HG03159 (cell line): ENCODE measurements around the gene SCRN1.

Experiments used
- ATAC-seq: cut with Tn5 transposase; IDR thresholded peaks from one replicate; pipeline ENCODE4 v1.9.1; 2021; ENCODE audit warnings: mild to moderate bottlenecking, moderate library complexity; ENCODE audit not compliant: unreplicated experiment

SCRN1 gene, protein sequence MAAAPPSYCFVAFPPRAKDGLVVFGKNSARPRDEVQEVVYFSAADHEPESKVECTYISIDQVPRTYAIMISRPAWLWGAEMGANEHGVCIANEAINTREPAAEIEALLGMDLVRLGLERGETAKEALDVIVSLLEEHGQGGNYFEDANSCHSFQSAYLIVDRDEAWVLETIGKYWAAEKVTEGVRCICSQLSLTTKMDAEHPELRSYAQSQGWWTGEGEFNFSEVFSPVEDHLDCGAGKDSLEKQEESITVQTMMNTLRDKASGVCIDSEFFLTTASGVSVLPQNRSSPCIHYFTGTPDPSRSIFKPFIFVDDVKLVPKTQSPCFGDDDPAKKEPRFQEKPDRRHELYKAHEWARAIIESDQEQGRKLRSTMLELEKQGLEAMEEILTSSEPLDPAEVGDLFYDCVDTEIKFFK

DNA sequence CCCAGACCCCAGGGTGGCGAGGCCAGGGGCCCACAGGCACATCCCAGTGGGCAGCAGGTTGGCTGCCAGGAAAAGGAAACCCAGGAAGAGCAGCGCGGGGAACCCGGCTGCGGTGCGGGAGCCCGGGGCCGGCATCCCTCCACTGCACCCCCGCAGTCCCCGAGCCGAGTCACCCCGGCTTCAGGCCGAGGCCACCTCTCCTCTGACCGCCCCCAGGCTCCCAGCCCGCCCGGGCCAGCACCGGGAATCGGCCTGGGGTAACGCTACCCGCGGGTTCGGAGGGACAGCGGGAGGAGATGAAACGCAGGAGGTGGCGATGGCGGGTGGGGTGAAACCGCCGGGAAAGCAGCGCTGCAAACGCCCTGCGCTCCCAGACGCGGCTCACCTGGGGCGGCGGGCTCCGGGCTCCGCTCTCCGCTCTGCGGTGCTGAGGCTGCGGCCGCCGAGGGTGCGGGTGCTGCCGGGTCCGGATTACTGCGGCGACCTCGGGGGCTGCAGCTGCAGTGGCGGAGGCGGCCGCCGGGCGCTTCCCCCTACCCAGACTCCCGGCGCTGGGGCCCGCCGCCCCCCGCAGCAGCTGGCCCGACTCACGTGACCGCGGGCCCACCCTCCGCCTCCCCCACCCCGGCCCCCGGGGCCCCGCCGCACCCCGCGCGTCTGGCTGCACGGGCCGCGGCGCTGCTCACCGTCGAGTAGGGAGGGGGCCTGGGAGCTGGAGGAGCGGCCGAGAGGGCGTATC, at the start of gene SCRN1:
Gene SCRN1, minus strand, starts transcription at position 545 of the 739 bp plus-strand sequence. CDS start 20,734 bp downstream, outside the sequence.
- ATAC-seq = peak; percentile 31

- no peak for ATAC-seq
These were observed 48.8 kb upstream of the SCRN1 start for GRCh38 chr7:30038196-30038980.

DNA sequence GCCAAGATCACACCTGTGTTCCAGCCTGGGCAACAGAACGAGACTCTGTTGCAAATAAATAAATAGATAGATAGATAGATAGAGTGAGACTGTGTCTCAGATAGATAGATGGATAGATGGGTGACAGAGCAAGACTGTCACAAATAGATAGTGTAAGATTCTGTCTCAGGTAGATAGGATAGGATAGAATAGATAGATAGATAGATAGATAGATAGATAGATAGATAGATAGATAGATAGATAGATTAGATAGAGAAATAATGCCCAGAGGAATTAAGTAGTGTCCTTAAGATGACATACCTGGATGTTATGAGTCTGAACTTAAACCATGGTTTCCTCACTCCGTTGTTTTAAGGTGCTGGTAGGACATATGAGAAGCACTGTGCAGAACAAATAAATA, 46.6 kb upstream of the SCRN1 start:
- no peak for ATAC-seq

- ATAC-seq = no peak
These were observed 44.9 kb upstream of the SCRN1 start for GRCh38 chr7:30034501-30034900.

DNA sequence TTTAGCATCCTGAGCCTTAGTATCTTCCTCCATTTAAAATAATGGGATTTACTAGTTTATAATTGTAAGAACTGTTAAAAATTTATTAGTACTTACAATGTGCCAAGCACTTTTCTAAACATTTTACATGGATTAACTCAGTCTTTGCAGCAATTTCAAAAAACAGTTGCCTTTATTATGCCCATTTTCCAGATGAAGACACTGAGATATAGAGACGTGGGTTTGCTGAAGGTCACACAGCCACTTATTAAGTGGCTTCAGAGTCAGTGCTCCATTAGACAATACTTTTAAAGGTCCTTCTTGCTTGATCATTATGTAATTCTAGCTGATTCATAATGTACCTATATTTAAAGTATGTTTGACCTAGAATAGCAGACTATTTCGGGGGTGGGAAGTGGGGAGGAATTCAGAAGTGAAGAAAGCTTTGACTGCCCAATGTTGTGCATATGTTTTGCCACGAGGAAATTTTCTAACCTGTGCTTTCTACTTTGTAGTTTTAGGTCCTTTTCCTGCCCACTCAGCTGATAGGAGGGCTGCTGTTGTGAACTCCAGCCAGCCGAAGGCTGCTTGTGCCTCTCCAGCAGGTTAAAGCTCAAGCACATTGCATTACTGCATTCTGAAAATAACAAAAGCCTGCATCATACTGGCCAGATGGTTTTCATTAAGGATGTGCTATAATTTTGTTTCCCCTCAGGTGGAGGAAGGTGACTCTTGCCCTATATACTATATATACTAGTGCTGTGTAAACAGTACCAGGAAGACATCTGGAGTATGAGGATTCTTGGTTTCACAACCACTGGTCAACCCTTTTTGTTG, 42.9 kb upstream of the SCRN1 start:
- ATAC-seq = no peak

GRCh38 chr7:30029696-30030095, 40.1 kb upstream of the SCRN1 start:
- ATAC-seq = no peak

- ATAC-seq = peak; percentile 14
These were observed 39.4 kb upstream of the SCRN1 start for GRCh38 chr7:30028749-30029635.

DNA sequence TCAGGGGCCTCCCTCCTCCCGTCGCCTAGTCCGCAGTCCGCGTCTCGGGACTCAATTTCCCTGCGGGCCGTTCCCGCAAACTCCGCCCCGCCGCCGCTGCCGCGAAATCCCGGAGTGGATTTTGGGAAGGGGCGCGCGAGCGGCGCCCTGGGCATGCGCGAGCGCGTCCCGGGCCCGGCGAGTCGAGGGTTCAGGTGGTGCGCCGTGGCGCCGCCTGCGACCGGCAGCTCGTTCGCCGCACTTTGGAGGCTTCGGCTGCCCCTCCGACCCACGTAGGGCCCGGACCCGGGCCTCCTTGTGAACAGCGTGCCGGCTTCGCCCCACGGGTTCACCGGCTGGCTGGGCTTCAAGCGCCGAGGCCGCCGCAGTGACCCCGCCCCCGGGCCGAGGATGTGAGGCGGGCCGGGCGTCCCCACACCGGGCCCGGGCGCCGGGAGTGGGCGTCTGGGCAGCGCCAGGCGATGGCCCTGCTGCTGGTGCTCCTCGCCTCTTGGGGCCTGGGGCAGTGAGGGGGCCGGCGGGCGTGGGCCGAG, 38.7 kb upstream of the SCRN1 start, which contains the start of gene PLEKHA8:
Gene PLEKHA8, plus strand, starts transcription at position 197 of the 533 bp plus-strand sequence. CDS start 351 bp downstream, outside the sequence.
- ATAC-seq = peak; percentile 44

DNA sequence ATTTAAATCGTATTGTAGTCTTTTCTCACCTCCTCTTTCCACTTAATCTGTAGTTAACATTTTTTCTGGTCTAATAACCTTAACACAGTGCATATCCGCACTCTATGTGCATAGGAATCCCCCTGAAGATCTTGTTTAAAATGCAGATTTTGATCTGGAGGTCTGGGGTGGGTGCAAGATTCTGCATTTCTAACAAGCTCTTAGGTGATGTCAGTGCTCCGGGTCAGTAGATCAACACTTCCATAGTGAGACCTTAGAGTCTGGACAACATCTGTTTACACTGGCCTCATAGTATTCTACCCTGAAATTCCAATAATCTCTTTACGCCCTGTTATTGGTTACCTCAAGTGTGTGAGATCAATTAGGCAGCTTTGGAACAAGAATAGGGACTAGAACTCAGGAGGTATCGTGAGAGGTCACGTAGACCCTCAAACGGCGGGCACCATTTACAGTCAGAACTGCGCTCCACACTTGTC, 38.2 kb upstream of the SCRN1 start:
- ATAC-seq = peak; percentile 0

DNA sequence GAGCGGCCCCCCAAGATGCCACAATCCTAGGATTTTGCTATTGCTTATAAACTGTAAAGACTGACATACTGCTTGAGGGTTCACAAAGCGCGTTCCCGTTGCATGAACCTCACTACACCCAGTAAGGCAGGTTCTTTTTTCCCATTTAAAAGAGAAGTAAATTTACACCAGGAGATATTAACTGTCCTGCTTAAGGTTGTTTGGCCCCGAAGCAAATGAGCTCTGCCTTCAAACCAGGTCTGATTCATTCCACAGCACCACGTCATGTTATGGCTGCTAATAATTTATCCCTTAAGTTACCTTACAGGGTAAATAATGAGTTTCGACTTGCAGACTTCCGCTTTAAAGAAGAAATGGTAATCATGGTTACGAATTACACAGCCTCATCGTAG, 37.5 kb upstream of the SCRN1 start:
- ATAC-seq = peak; percentile 37

- peak; percentile 77 for ATAC-seq
These were observed 36.8 kb upstream of the SCRN1 start, which contains the start of gene FKBP14 for GRCh38 chr7:30026229-30027064. Gene FKBP14 (minus strand): TSS chr7:30026702. CDS start chr7:30026508, 194 bp downstream.

GRCh38 chr7:30023524-30023923, 33.9 kb upstream of the SCRN1 start:
- ATAC-seq = no peak

DNA sequence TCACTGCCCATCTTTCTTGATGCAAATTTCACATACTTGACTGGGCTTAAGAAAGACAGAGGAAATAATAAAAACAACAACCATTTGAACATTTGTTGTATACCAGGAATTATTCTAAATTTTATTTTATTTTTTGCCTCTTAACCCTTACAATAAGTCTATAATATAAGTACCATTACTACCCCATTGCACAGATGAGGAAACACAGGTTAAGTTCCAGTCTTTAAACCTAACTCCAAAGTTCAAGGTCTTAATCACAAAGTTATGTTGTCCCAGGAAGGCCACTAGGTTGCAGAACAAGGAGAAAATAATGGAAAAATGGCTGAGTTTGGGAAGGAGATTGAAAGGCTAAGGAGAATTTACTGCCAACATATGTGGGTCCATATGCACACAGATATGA, 33.4 kb upstream of the SCRN1 start:
- ATAC-seq = no peak

- ATAC-seq = no peak
These were observed 30.9 kb upstream of the SCRN1 start for GRCh38 chr7:30020535-30020934.

GRCh38 chr7:30019960-30020359, 30.4 kb upstream of the SCRN1 start:
- no peak for ATAC-seq

- ATAC-seq = no peak
These were observed 29.8 kb upstream of the SCRN1 start for GRCh38 chr7:30019387-30019786.

DNA sequence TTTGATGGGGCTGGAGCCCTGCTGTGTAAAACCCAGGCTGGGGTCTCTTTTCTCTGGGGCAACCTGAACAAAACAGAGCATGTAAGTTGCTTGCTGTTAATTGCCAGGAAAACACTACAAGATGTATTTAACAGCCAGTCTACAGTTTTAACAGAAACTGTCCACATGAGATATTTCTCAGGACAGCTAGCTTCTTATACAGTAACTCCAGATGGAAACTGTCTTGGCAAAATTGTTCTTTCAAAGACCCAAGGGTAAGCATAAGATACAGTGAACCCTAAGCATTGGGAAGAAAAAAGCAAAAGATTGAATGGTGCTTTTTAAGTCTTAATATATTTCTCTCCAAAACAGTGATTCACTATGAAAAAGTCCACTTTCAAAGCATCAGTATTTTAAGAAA, 28.9 kb upstream of the SCRN1 start:
- no peak for ATAC-seq

DNA sequence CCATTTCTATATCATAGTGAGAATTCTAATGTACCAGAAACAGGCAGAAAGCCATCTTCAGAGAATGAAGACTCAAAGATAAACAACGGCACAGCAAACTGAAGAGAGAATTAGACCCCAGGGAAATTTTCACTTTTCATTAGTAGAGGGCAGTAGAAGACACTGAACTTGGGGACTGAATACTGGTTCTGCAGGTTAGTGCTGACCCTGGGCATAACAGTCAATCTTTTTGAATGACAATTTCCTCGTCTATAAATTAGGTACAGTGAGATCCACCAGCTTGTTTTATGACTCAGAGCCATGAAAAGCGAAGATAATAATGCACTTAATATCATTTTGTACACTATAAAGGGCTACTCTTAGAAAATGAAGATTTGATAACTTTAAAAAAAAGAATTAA, 23.2 kb upstream of the SCRN1 start:
- no peak for ATAC-seq
